IMR-90 (cell line): ENCODE data around the gene CDK14. TPM values are rescaled to one million over a fixed set of nuclear protein-coding genes. Genes with fewer than 3 reads are reported as not detected.

Experiments used
- ATAC-seq: fragments of 200-7000 bp; cut with Tn5 transposase; 2 replicates; pipeline ENCODE4 v1.9.1; 2020; ENCODE audit warnings: low read depth, mild to moderate bottlenecking, moderate library complexity
- BruUV-seq: library from RNA; stranded (reverse); fragments of 400-500 nt; replicated peaks from 2 replicates; lab custom pipeline; 2021; lab: Mats Ljungman, UMichigan
- CTCF ChIA-PET: fragments of 300-600 bp; formaldehyde crosslinking; extraction: SDS; loops from one replicate; lab custom pipeline; 2021; ENCODE audit warnings: antibody characterized with exemption; lab: Yijun Ruan, JAX
- POLR2A ChIA-PET: fragments of 300-600 bp; sonication (Branson Sonifier 250); formaldehyde crosslinking; loops from one replicate; lab custom pipeline; 2022; ENCODE audit warnings: antibody characterized with exemption; ENCODE audit not compliant: unreplicated experiment; lab: Charles Lee
- DNase-seq: peaks from one replicate; pipeline ENCODE4 v3.0.0; 2013
- H2AFZ ChIP-seq: replicated peaks from 2 replicates; pipeline ENCODE3; 2013; ENCODE audit warnings: low read length, mild to moderate bottlenecking; ENCODE audit not compliant: poor library complexity
- H2AK5ac ChIP-seq: 2 replicates; pipeline ENCODE4 v1.6.1; 2013; ENCODE audit warnings: low read depth, low read length, inconsistent platforms
- H2AK9ac ChIP-seq: replicated peaks from 2 replicates; pipeline ENCODE3; 2013; ENCODE audit warnings: mild to moderate bottlenecking, low read depth, low read length, moderate library complexity; ENCODE audit not compliant: poor library complexity
- H2BK120ac ChIP-seq: 2 replicates; pipeline ENCODE4 v1.6.1; 2013; ENCODE audit warnings: low read depth, low read length, inconsistent platforms
- H2BK15ac ChIP-seq: 3 replicates; pipeline ENCODE4 v1.6.1; 2013; ENCODE audit warnings: low read depth, low read length, inconsistent platforms
- H2BK20ac ChIP-seq: 2 replicates; pipeline ENCODE4 v1.6.1; 2013; ENCODE audit warnings: low read depth, mild to moderate bottlenecking, inconsistent platforms, low read length, moderate library complexity
- H2BK5ac ChIP-seq: 2 replicates; pipeline ENCODE4 v1.6.1; 2013; ENCODE audit warnings: mild to moderate bottlenecking, low read depth, low read length, inconsistent platforms; ENCODE audit not compliant: poor library complexity, severe bottlenecking
- H3K14ac ChIP-seq: replicated peaks from 2 replicates; pipeline ENCODE4 v1.6.1; 2013; ENCODE audit warnings: low read depth, low read length, inconsistent platforms
- H3K18ac ChIP-seq: 2 replicates; pipeline ENCODE4 v1.6.1; 2013; ENCODE audit warnings: low read depth, low read length, control low read depth
- H3K23ac ChIP-seq: 2 replicates; pipeline ENCODE4 v1.6.1; 2013; ENCODE audit warnings: low read depth, low read length, inconsistent platforms
- H3K27ac ChIP-seq: 2 replicates; pipeline ENCODE4 v1.5.1; 2013; ENCODE audit warnings: mild to moderate bottlenecking, control low read depth, low read length; ENCODE audit not compliant: insufficient read depth
- H3K27me3 ChIP-seq: 2 replicates; pipeline ENCODE4 v1.6.1; 2013; ENCODE audit warnings: low read length; ENCODE audit not compliant: control insufficient read depth, insufficient read depth
- H3K36me3 ChIP-seq: 2 replicates; pipeline ENCODE4 v1.6.1; 2013; ENCODE audit warnings: low read length, mixed read lengths; ENCODE audit not compliant: control insufficient read depth, insufficient read depth
- H3K4ac ChIP-seq: 2 replicates; pipeline ENCODE4 v1.6.1; 2013; ENCODE audit warnings: low read depth, low read length, inconsistent platforms
- H3K4me1 ChIP-seq: 2 replicates; pipeline ENCODE4 v1.6.1; 2013; ENCODE audit warnings: low read length, mixed read lengths; ENCODE audit not compliant: control insufficient read depth, insufficient read depth
- H3K4me2 ChIP-seq: 2 replicates; pipeline ENCODE4 v1.6.1; 2013; ENCODE audit warnings: low read depth, mild to moderate bottlenecking, control low read depth, low read length, moderate library complexity
- H3K4me3 ChIP-seq: 2 replicates; pipeline ENCODE4 v1.5.1; 2013; ENCODE audit warnings: low read depth, mild to moderate bottlenecking, control low read depth, low read length, moderate library complexity; ENCODE audit not compliant: insufficient read depth
- H3K56ac ChIP-seq: 2 replicates; pipeline ENCODE4 v1.6.1; 2013; ENCODE audit warnings: low read length, inconsistent platforms; ENCODE audit not compliant: insufficient read depth; ENCODE audit errors: extremely low read depth
- H3K79me1 ChIP-seq, 2 experiments: 2 replicates each; pipeline ENCODE4 v1.6.1; 2013; ENCODE audit warnings: low read length in 2 of 2, inconsistent platforms in 1 of 2, low read depth in 1 of 2
- H3K9ac ChIP-seq: 2 replicates; pipeline ENCODE4 v1.6.1; 2013; ENCODE audit warnings: low read depth, low read length, control low read depth
- H3K9me1 ChIP-seq: 2 replicates; pipeline ENCODE4 v1.6.1; 2013; ENCODE audit warnings: low read length, inconsistent platforms; ENCODE audit not compliant: insufficient read depth
- H3K9me3 ChIP-seq: 2 replicates; pipeline ENCODE4 v1.6.1; 2013; ENCODE audit warnings: low read length; ENCODE audit not compliant: control insufficient read depth, insufficient read depth
- H4K20me1 ChIP-seq: 2 replicates; pipeline ENCODE4 v1.6.1; 2013; ENCODE audit warnings: low read length, inconsistent platforms; ENCODE audit not compliant: insufficient read depth
- H4K5ac ChIP-seq: 2 replicates; pipeline ENCODE4 v1.6.1; 2013; ENCODE audit warnings: mild to moderate bottlenecking, low read depth, low read length, control low read depth
- H4K8ac ChIP-seq, 2 experiments: 2 replicates each; pipeline ENCODE4 v1.6.1; 2013; ENCODE audit warnings: low read depth in 2 of 2, low read length in 2 of 2, control low read depth in 1 of 2, inconsistent platforms in 1 of 2
- H4K91ac ChIP-seq: 2 replicates; pipeline ENCODE4 v1.6.1; 2013; ENCODE audit warnings: low read depth, low read length, inconsistent platforms; ENCODE audit not compliant: insufficient read depth
- RFX5 ChIP-seq: IDR thresholded peaks from 2 replicates; pipeline ENCODE4 v1.8.0; 2012; ENCODE audit warnings: low read depth, mild to moderate bottlenecking, low read length, moderate library complexity
- WGBS, 2 experiments: methylation state at CpG; one replicate each; pipeline versions ENCODE4 v1.1.5 to v1.1.7; 2013; ENCODE audit warnings: missing lambda C conversion rate in 2 of 2; ENCODE audit not compliant: insufficient read length in 1 of 2; ENCODE audit errors: extremely low coverage in 2 of 2; 5-methylcytosine and 5-hydroxymethylcytosine counted together
- dilution Hi-C: fragments of 300-500 bp; cut with HindIII; formaldehyde crosslinking; loops from one replicate; pipeline ENCODE4 v1.14.3; 2018; ENCODE audit warnings: low sequenced_read_pairs; ENCODE audit not compliant: unreplicated experiment
- in situ Hi-C: fragments of 300-500 bp; cut with MboI; formaldehyde crosslinking; loops from 3 replicates; pipeline ENCODE4 v1.14.3; 2019; ENCODE audit warnings: low sequenced_read_pairs, inconsistent platforms, mixed read lengths
- intact Hi-C: fragments of 100-400 bp; cut with micrococcal nuclease; formaldehyde crosslinking; loops from 2 replicates; pipeline ENCODE4 v1.10.0; 2022
- polyA plus RNA-seq, 3 experiments: library from polyadenylated mRNA; depleted of rRNA; stranded (reverse); fragments of >200 nt; gene quantifications; 2 replicates each; pipeline ENCODE4 v1.2.3, GENCODE V29; 2012; ENCODE audit warnings: low replicate concordance in 1 of 3
- total RNA-seq: library from RNA; depleted of rRNA; stranded (reverse); fragments of >200 nt; gene quantifications from 2 replicates; pipeline ENCODE4 v1.2.3, GENCODE V29; 2012

CDK14 gene
- total and polyA plus RNA-seq, 2 of the 4 experiments (the other 2 are of a cell fraction): 10.1 to 29.6 TPM

DNA sequence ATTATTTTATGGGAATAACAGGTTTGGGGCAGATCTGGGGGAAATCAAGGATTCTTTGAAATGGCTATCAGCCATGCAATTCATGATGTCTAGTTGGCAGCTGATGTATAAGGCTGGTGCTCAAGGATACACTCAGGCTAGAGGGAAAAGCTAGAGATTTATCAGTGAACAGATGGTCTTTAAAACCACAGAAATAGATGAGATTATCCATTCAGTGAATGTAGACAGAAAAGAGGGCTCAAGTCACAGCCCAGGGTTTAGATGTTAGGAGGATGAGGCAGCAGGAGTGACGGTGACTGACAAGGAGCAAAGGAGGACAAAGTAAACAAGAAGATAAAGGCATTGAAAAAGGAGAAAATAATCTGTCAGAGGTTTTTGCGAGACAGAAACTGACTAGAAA lies 238.7 kb downstream of the CDK14 start:
- no peak for TF ChIP-seq RFX5
- Histone ChIP-seq H4K20me1 (no peaks in the 10 kb centered on the region), H3K9me1 (peaks cover 3% of the 10 kb centered on the region; the same call in 1 of the 2 replicates), H3K18ac (no peak overlapping the region), H2BK15ac (no peak overlapping the region), H3K79me1 (peaks cover 7 to 21% of the 10 kb centered on the region in 2 experiments; a peak in 2 of 4 replicates), H2BK5ac (no peak overlapping the region), H2BK120ac (no peak overlapping the region), H3K4ac (no peak overlapping the region), H2AFZ (no peak overlapping the region), H3K27ac (no peak overlapping the region), H3K14ac (no peak overlapping the region), H4K8ac (no peak overlapping the region), H3K9me3 (peaks cover 7% of the 10 kb centered on the region; the same call in 1 of the 2 replicates), H2AK5ac (no peak overlapping the region; the same call in 1 of the 2 replicates), H3K56ac (no peak overlapping the region), H4K91ac (no peak overlapping the region), H3K4me3 (no peak overlapping the region), H4K5ac (no peak overlapping the region), H3K36me3 (no peaks in the 10 kb centered on the region), H2AK9ac (no peak overlapping the region), H3K9ac (no peak overlapping the region), H3K4me1 (peaks cover 2% of the 10 kb centered on the region), H3K4me2 (no peak overlapping the region), H2BK20ac (no peak overlapping the region), H3K23ac (no peak overlapping the region), H3K27me3 (no peaks in the 10 kb centered on the region)
- 84% methylated on average over 2 of the region's 2 CpGs; no CpG with 5 or more reads in 1 of the 2 experiments for WGBS, 2 experiments
- ATAC-seq: no peak
- in situ Hi-C loops (no loop called here), dilution Hi-C loops (no loop called here), intact Hi-C loops (no loop called here)
- ChIA-PET POLR2A (no interaction called here), CTCF (no interaction called here)
- DNase-seq: no peak
- BruUV-seq: no TSS peak
